NCI-H2081 treated with DMSO at 0.1 percent for 48 hours (cell line): Measurements from ENCODE around the gene MIDN.

Experiments
- DNase-seq: peaks from one replicate; lab custom pipeline; 2025; lab: John Stamatoyannopoulos, UW

Gene MIDN

DNA sequence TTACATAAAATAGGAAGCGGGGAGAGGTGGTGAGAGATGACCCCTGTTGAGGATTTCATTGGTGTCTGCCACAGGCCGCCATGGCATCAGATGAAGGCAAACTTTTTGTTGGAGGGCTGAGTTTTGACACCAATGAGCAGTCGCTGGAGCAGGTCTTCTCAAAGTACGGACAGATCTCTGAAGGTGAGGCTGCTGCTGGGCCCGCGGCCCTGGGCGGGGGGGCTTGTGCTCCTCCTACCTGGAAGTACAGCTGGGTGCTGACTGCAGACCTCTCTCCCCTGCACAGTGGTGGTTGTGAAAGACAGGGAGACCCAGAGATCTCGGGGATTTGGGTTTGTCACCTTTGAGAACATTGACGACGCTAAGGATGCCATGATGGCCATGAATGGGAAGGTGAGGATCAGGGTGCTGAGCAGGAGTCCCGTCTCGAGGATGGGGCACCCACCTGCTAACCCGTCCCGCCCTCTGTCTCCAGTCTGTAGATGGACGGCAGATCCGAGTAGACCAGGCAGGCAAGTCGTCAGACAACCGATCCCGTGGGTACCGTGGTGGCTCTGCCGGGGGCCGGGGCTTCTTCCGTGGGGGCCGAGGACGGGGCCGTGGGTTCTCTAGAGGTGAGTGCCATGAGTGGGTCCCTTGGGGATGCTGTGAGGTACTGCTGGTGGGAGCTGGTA is 22.6 kb downstream of the MIDN start:
- no peak for DNase-seq

DNA sequence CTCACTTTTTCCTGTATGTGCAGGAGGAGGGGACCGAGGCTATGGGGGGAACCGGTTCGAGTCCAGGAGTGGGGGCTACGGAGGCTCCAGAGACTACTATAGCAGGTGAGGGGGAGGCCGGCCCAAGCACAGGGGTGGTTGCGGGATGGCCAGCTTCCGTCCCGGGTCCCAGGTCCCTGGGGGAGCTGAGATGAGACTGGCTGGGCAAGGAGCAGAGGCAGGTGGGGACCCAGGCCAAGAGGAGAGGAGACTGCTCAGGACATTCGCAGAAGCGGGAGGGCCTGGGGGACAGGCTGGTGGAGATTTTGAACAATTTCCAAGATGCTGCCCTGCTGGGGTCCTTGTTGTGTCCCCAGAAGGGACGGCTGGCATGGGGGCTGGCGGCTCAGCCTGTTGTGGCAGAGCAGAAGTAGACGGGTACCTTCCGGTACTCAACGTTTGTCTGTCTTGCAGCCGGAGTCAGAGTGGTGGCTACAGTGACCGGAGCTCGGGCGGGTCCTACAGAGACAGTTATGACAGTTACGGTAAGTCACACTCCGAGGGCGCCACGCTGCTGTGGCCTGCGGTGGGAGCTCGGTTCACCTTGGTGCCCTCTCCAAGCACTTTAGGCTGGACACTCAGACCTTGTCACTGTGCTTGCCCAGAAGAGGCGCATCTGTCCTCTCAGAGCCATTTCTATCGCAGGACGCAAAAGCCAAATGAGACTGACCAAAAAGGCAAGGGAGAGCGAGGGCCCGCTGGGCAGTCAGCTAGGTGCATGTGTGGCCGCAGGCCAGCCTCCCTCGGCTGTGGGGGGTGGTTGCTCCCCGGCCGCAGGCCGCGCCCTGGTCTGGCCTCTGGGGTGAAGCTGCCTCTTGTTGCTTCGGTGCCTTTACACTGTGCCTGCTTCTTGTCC is 23.4 kb downstream of the MIDN start:
- DNase-seq, result no peak

DNA sequence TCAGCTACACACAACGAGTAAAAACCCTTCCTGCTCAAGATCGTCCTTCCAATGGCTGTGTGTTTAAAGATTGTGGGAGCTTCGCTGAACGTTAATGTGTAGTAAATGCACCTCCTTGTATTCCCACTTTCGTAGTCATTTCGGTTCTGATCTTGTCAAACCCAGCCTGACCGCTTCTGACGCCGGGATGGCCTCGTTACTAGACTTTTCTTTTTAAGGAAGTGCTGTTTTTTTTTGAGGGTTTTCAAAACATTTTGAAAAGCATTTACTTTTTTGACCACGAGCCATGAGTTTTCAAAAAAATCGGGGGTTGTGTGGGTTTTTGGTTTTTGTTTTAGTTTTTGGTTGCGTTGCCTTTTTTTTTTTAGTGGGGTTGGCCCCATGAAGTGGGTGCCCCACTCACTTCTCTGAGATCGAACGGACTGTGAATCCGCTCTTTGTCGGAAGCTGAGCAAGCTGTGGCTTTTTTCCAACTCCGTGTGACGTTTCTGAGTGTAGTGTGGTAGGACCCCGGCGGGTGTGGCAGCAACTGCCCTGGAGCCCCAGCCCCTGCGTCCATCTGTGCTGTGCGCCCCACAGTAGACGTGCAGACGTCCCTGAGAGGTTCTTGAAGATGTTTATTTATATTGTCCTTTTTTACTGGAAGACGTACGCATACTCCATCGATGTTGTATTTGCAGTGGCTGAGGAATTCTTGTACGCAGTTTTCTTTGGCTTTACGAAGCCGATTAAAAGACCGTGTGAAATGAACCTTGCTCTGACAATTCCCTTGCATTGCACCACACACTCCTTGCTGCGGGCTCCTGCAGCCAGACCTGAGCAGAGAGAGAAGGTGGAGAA is 24.3 kb downstream of the MIDN start:
- DNase-seq, result no peak

DNA sequence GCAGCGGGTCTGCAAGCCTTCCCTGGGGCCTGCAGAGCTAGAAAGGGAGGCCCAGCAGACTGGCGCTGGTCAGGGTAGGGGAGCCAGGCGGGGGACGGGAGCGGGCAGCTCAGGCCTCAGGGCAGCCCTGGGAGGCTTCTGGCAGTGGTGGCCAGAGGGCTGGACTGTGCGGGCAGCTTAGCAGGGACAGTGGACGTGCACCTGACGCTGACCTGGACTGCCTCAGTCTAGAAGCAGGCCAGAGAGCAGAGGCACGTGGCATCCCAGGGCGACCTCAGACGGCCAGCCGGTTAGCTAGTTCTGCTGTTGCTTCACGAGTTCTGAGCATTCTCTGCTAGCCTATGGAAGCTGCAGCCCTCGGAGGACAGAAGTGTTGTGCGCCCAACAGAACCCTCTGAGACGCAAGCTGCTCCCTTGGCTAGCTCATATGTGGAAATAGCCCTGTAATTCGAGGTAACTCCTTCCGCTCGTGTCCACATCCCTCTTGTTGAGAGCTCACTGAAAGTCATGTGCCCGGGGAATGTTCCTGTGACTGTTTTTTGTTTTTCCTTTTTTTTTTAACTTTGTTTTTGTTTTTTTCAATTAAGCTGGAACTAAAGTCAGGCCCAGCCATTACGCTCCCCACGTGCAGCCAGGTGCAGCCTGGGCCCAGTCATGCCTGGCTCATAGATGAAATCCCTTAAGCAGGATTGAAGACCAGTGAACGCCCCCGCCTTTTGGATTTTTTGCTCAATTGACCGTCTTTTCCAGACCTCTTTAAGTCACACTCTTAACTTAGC is 25.1 kb downstream of the MIDN start:
- no peak for DNase-seq

DNA sequence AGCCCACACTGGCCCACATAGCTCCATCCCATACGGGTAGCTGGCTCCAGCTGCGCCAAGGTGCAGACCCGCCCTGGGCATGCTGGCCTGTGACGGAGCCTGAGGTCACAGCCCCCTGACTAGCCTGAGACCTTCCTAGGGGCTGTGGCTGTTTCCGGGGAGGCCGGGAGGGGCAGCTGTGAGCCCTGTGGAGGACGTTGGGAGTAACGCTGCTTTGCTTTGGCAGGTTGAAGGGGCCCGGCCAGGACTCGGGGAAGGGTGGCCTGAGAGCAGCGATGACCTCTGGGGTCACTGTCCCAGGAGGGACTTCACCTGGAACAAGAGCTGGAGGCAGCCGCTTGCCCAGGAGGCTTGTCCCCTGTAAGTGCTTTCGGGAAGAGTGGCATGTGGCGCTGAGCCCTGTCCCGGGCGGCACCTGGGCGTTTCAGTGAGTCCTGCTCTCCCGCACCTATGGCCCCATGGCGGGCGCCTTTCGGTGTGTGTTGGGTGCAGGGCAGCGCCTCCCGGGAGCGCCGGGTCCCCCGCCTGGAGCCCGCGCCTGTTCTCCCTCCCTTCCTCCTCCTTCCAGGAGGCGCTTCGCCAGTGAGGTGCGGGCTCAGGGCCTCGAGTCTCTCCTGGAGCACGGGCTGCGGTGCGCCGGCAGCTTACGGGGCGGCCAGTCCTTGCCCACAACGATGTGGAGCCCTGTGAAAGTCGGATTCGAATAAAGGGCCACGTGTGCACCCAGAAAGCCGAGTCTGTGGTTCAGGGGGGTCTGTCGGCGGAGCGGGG is 25.9 kb downstream of the MIDN start:
- no peak for DNase-seq

DNA sequence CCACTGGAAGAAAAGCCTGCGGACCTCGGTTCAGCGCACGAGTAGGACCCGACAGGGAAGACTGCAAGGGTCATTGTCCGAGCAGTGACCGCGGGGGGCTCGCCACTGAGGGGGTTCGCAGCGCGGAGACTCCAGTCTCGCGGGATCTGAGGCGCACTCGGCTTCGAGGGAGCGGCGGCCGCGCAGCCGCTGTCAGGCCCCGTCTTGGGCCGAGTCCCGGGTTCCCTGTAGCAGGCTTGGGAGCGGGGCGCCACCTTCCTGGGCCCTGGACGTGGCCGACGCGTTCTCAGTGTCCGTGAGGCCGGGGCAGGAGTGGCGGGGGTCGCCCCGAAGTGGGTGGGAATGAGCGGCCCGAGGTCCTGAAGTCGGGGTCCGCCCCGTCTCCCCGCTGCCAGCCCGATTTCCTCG is 26.5 kb downstream of the MIDN start:
- DNase-seq, result no peak

DNA sequence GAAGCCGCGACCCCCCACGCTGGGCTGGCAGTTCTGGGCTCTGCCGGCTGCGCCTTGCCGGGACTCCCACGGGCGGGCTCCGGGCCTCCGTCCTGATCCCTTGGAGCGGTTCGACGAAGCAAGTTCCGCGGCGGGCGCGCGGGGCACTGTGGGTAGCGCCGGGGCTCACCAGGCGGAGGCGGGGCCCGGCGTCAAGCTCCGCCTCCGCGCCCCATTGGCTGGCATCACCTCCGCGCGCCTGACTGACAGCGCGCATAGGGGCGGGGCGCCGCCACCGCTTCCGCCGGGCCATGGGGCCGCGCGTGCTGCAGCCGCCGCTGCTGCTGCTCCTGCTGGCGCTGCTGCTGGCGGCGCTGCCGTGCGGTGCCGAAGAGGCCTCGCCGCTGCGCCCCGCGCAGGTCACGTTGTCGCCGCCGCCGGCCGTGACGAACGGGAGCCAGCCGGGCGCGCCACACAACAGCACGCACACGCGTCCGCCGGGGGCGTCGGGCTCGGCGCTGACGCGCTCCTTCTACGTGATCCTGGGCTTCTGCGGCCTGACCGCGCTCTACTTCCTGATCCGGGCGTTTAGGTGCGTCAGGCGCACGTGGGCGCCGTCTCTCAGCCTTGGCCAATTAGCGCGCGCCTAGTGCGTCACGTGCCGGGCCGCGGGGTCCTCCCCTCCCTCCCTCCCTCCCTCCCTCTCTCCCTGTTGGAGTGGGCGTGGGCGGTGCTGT is 27.0 kb downstream of the MIDN start, which contains the start of gene FAM174C:
FAM174C (plus strand) TSS at position 271 of the 716 bp plus-strand sequence; CDS start at position 291, 20 bp downstream.
- peak; percentile 57 for DNase-seq

DNA sequence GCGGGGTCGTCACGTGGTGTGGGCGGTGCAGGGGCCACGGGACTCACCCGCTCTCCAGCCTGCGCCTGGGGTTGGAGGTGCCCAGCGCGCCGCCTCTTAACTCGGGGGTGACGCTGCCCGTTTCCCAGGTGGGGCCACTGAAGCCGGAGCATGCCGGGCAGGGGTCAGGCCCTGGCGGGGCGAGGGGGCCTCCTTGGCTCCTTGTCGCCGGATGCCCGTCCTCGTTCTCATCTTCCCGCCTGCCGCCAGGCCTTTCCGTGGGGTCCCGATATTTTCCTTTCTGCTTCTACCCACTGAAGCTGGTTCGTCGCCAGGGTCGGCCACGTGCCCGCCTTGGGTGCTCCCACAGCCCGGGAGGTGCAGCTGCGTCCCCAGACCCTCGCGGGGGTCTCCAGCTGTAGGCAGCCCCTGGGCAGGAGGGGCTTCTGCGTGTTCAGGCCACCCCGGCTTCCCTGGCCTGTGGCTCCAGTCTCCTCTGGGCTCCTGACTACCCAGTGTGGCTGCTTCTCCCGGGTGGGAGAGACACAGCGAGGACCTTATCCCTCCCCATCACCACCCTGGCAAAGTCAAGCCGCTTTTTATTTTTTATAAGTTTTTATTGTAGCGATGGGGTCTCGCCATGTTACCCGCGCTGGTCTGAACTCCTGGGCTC is 27.7 kb downstream of the MIDN start:
- no peak for DNase-seq

DNA sequence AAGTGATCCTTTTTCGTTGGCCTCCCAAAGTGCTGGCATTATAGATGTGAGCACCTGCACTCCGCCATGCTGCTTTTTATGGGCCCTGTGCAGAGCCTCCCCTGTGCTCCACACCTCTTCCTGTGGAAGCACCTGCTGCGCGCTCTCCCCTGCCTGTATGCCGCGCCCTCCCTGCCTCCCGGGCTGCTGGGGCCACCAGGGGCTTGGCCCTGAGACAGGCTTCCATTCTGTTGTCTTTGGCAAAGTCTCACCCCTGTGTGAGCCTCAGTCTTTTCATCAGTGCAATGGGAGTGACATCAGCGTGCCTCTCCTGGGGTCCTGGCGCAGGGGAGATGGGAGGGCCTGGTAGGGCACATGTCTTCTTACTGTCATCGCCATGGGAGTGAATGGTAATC is 28.2 kb downstream of the MIDN start:
- DNase-seq, result no peak

DNA sequence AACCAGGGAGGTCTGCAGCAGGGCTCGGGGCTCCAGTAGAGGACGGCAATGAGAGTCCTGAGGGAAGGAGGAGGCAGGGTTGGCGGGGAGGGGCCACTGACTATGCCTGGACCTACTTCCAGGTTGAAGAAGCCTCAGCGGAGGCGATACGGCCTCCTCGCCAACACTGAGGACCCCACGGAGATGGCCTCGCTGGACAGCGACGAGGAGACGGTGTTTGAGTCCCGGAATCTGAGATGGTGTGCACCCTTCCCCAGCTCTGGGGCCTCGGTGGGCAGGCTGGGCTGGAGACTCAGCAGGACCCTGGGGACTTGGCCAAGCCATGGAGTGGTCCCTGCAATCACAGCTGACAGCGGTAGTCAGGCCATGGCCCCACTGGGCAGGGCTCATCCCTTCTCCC is 28.7 kb downstream of the MIDN start:
- DNase-seq, result no peak

DNA sequence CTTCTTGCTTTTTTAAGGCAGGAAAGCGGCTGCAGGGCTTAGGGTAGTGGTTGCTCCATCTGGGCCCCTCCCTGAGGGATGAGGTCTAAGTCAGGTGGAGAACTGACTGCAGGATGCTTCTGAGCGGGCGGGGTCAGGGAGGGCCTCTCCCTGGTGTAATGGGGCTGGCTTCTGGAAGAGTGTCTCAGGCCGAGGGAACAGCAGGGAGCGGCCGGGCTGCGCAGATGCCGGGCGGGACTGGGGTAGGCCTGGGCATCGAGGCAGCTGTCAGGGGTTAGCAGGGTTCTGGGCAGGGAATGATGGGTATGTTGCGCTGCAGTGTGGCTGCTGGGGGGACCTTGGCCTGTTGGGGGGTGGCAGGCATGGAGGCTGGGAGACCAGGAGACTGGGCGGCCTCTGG is 29.7 kb downstream of the MIDN start:
- no peak for DNase-seq

DNA sequence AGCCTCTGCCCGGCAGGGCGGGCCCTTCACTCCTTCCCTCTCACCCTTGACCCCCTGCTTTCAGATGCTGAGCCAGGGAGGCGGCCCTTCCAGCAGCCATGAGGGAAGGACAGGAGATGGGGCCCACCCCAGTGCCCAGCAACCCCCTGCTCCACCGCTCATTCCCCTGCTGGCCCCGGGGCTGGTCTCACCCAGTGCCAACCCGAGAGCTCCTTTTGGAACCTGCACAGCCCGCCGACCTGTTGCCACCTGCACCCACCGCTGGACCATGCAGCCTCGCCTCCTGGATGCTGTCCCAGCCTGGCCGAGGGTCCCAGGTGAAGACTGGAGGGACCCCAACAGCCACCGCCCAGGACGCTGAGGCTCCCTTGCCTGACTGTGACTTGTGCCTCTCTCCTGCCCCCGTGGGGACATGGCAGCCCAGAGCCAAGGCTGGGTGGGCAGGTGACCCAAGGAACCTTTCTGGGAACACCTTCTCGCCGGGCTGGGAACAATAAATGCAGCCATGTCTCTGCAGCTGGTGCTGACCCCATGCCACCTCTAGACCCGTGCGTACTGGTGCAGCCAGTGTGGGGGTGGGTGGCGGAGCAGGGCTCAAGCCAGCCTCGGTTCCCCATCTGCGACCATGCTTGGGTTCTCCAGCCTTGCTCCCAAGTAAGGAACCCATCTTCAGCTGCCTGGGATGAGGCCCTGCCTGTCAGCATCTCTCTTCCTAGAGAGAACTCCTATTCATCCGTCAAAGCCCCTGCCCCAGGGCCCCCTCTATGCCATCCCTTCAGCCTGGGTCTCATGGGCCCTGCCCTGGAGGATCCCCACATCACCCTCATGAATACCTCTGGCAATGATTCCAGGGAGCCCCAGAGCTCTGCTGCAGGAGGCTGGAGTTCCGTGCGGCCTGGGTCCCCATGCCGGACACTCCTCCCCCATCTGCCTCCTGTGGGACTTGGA is 30.6 kb downstream of the MIDN start:
- no peak for DNase-seq

DNA sequence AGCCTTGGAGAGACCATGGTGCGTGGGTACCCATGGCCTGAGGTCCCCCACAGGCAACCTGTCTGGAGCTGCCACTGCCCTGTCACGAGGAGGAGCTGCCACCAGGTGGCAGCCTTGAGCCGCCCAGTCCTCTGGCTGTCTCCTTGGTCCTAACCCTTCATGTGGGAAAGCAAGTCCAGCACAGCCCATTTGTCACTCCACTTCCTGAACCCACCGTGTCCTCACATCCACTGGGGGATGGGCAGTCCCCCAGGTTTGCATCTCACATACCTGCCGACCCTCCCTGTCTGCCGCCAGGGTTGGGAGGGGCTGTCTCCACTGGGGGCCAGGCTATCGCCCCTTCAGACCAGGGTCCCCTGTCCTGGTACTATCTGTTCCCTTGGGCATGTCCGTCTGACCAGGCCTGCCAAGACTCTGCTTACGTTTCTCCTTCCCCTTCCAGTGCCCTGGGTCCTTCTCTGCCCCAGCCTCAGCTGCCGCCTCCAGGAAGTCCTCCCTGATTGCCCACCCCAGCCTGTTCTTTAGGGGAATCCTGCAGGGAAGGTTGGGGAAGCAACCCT is 31.5 kb downstream of the MIDN start:
- DNase-seq, result peak; percentile 17

DNA sequence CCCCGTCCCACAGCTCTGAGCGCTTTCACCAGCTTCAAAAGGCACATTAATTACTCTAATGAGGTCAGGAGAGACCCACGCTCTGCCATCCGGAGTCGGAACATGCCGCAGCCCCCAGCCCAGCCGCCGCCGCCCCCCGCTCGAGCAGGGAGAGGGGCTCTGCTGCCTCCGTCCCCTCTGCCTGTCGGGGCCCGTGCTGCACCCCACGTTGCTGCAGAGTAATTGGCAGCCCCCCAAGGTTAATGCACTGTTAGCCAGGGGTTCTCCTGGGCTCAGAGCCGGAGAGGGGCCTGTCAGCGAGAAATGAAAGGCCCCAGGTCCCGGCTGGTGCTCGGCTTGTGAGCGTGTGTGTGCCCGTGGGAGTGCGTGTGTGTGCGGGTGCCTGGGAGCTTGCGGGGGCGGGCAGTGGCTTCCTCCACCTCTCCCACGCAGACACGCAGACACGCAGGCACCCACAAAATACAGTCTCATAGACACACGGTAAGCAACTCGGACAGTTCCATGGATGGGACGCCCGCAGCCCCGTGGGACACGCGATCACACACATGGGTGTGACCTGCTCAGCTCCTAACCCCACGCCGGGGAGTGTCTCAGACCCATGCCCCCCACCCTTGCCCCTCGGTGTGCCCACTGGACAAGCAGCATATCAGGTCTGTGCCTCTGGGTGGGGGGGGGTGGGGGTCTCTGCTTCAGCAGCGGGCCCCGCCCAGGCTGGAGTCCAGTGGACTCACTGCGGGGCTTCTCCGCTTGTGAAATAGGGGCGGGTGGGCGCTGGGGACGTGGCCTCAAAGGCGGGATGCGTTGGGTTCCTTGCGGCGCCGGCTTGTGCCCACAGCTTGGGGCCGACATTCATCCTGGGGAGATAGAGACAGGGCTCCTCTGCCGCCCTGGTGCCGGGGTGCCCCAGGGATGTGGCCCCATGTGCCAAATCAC is 32.5 kb downstream of the MIDN start:
- DNase-seq, result no peak

DNA sequence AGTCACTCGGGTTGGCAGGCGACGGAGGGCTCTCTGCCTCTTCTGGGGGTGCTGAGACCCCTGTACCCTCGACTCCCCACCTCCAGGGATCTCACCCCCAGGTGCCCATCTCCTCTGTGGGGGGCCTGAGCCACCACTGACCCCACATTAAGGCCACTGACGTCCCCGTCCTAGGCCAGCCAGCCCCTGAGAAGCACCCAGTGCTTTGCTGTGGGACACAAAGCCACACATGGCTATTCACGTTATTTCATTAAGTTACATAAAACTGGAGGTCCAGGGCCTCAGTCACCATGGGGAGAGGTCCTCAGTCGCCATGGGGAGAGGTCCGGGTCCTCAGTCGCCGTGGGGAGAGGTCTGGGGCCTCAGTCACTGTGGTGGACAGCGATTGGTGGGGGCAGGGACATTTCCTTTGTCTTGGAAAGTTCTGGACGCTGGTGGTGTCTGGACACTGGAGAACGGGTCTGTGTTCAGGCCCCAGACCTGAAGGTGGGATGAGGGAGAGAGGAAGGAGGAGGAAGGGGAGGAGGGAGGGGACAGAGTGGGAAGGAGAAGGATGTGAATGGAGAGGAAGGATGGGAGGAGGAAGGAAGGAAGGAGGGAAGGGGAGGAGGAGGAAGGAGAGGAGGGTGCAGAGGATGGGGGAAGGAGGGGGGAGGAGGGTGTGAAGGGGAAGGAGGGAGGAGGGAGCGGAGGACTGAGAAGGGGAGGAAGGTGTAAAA is 33.3 kb downstream of the MIDN start:
- no peak for DNase-seq

DNA sequence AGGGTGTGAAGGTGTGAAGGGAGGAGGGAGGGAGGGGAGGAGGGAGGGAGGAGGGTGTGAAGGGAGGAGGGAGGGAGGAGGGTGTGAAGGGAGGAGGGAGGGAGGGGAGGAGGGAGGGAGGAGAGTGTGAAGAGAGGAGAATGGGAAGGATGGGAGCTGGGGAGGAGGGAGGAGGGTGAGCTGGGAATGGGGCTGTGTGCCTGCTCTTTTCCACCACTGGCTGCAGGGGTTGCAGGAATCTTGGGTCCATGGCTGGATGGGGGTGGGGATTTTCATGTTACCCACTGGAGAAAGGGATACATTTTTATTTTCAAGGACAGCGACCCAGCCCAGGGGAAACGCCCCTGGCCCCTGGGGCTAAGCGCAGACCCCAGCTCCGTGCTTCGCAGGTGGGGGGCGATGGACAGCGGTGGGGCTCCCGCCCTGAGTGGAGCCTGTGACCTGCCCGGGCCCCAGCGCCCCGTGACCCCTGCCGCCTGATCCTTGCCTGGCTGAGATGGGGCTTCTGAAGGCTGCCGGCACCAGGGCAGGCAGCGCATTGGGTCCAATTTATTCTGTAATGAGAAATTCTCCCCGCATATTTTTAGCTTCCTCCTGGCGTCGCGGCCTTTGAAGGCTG is 34.3 kb downstream of the MIDN start:
- no peak for DNase-seq
